HepG2 (cell line): ENCODE measurements around the gene POLR1E. TPM values are rescaled to one million over a fixed set of nuclear protein-coding genes. Genes with fewer than 3 reads are reported as not detected.

Experiments
- CREB1 ChIP-seq, 2 experiments: fragments of 450-650 bp in 1 of 2; IDR thresholded peaks; 2 replicates each; pipeline ENCODE4 v1.6.1; 2016 to 2017; ENCODE audit warnings: control low read depth in 1 of 2, mild to moderate bottlenecking in 1 of 2, missing compliant biosample characterization in 1 of 2, missing genetic modification characterization in 1 of 2
- GABPB1 ChIP-seq: IDR thresholded peaks from 2 replicates; pipeline ENCODE4 v1.6.1; 2016; ENCODE audit warnings: mild to moderate bottlenecking, missing genetic modification reagents, moderate library complexity, missing compliant biosample characterization
- HDAC2 ChIP-seq: sonication (generic); formaldehyde crosslinking; IDR thresholded peaks from 2 replicates; pipeline ENCODE4 v1.4.0; 2020; ENCODE audit warnings: missing genetic modification reagents
- HNF1B ChIP-seq: sonication (generic); formaldehyde crosslinking; IDR thresholded peaks from 2 replicates; pipeline ENCODE4 v1.5.1; 2020; ENCODE audit warnings: mild to moderate bottlenecking, moderate library complexity, missing genetic modification reagents
- IKZF5 ChIP-seq: IDR thresholded peaks from 2 replicates; pipeline ENCODE4 v1.6.1; 2018; ENCODE audit warnings: missing genetic modification reagents, mild to moderate bottlenecking, missing compliant biosample characterization
- KMT2B ChIP-seq: IDR thresholded peaks from 2 replicates; pipeline ENCODE4 v1.6.1; 2016; ENCODE audit warnings: missing genetic modification reagents, missing compliant biosample characterization
- MAZ ChIP-seq, 2 experiments: sonication (generic) in 1 of 2; formaldehyde crosslinking in 1 of 2; IDR thresholded peaks; 2 replicates each; pipeline versions ENCODE4 v1.5.0 to v1.6.1; 2012 to 2020; ENCODE audit warnings: low read depth in 2 of 2, mild to moderate bottlenecking in 2 of 2, borderline replicate concordance in 1 of 2, improper control_type of control experiment in 1 of 2, low read length in 1 of 2, missing genetic modification reagents in 1 of 2, moderate library complexity in 1 of 2
- MNT ChIP-seq: fragments of 450-650 bp; IDR thresholded peaks from 2 replicates; pipeline ENCODE4 v1.6.1; 2016
- NCOA1 ChIP-seq: sonication (generic); formaldehyde crosslinking; IDR thresholded peaks from 2 replicates; pipeline ENCODE4 v1.9.0; 2021; ENCODE audit warnings: missing genetic modification reagents
- NR2C2 ChIP-seq: sonication (generic); formaldehyde crosslinking; IDR thresholded peaks from 2 replicates; pipeline ENCODE4 v1.4.0; 2020; ENCODE audit warnings: missing genetic modification reagents, mild to moderate bottlenecking, moderate library complexity, borderline replicate concordance
- PAWR ChIP-seq: sonication (generic); formaldehyde crosslinking; IDR thresholded peaks from 2 replicates; pipeline ENCODE4 v1.4.0; 2020; ENCODE audit warnings: missing genetic modification reagents, mild to moderate bottlenecking, borderline replicate concordance
- PHF5A ChIP-seq: IDR thresholded peaks from one replicate; pipeline ENCODE4 v1.6.1; 2018; ENCODE audit warnings: low read depth, missing genetic modification reagents; ENCODE audit not compliant: unreplicated experiment
- POLR2A ChIP-seq, 2 experiments: IDR thresholded peaks; 2 replicates each; pipeline ENCODE4 v1.6.1; 2011; ENCODE audit warnings: low read depth in 2 of 2, low read length in 2 of 2, mild to moderate bottlenecking in 1 of 2, moderate library complexity in 1 of 2; ENCODE audit not compliant: insufficient read depth in 1 of 2
- PPARG ChIP-seq: conservative IDR thresholded peaks from 2 replicates; pipeline ENCODE4 v1.6.1; 2016; ENCODE audit warnings: missing biosample characterization, missing genetic modification reagents
- SAP130 ChIP-seq: IDR thresholded peaks from 2 replicates; pipeline ENCODE4 v1.6.1; 2016; ENCODE audit warnings: low read depth
- SIN3A ChIP-seq: IDR thresholded peaks from 2 replicates; pipeline ENCODE4 v1.6.1; 2011; ENCODE audit warnings: low read depth, mild to moderate bottlenecking, control low read depth, low read length, borderline replicate concordance
- SRF ChIP-seq: IDR thresholded peaks from 2 replicates; pipeline ENCODE4 v1.6.1; 2011; ENCODE audit warnings: mild to moderate bottlenecking, low read depth, low read length, moderate library complexity
- TBX3 ChIP-seq: fragments of 450-650 bp; IDR thresholded peaks from 2 replicates; pipeline ENCODE4 v1.6.1; 2017; ENCODE audit warnings: antibody characterized with exemption, mild to moderate bottlenecking, inconsistent platforms, borderline replicate concordance
- TMF1 ChIP-seq: sonication (generic); formaldehyde crosslinking; IDR thresholded peaks from 2 replicates; pipeline ENCODE4 v1.8.1; 2022; ENCODE audit warnings: low read depth, missing genetic modification reagents
- ZNF547 ChIP-seq: sonication (generic); formaldehyde crosslinking; IDR thresholded peaks from 2 replicates; pipeline ENCODE4 v1.5.1; 2020; ENCODE audit warnings: mild to moderate bottlenecking, missing genetic modification reagents
- ZNF605 ChIP-seq: sonication (generic); formaldehyde crosslinking; IDR thresholded peaks from 2 replicates; pipeline ENCODE4 v1.8.0; 2022; ENCODE audit warnings: mild to moderate bottlenecking, missing genetic modification reagents
- polyA plus RNA-seq, 8 experiments: library from polyadenylated mRNA; depleted of rRNA in 3 of 8; stranded (reverse) in 7 of 8; unstranded in 1 of 8; fragments of >200 nt; fragmentation: Illumina TruSeq in 4 of 8; extraction: Trizol in 4 of 8; gene quantifications; 2 replicates each; pipeline versions ENCODE4 v1.2.1 to v1.2.3, GENCODE V29; 2011 to 2016; ENCODE audit warnings: low read depth in 4 of 8, missing spikeins in 1 of 8, mixed read lengths in 1 of 8; ENCODE audit not compliant: insufficient read depth in 1 of 8
- total RNA-seq, 5 experiments: library from RNA; depleted of rRNA; stranded (reverse); fragments of >200 nt; fragmentation: Illumina TruSeq; extraction: Trizol; gene quantifications; 2 replicates each; pipeline ENCODE4 v1.2.3, GENCODE V29; 2016; ENCODE audit warnings: low read depth in 1 of 5

Gene POLR1E
- total and polyA plus RNA-seq, 2 of the 13 experiments (the other 11 are each of a cell fraction or from before 2014, with no cell fraction given), result 23.0 to 37.8 TPM

DNA sequence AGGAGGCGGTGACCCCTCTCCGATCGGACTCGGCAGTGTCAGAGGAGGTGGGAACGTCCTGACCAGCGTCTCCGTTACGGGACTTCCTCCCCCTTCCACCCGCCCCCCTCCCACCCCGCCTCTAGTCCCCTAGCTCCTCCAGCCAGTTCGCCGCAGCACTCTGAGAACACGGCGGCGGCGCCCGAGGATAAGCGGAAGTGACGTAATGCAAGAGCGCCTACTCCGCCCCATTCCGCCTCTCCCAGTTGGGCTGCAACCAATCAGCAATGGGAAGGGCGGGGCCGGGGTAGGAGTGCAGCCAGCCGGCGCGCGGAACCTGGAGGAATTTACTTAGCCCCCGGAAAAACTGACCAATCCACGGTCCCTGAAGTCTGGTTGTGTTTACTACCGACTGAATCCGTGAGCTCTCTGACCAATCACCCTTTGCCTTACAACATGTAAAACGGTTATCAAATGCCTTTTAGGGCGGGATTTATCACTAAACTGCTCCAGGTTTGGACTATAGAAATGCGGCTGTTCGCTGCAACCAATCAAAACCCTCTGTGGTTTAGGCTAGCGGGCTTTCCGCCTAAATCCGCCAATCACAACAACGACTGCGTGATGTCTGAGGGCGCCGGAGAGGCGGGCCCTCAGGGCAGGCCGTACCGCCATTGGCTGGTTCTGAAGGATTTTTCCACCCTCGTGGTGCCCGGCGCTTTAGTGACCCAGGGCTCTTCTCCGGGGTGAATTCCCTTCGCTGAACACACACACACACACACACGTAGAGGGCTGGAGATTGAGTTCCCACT, 20.3 kb upstream of the POLR1E start, which contains the start of gene ZBTB5 (continued):
- TF ChIP-seq MAZ (IDR thresholded peaks at IDR 0.05; ENCODE audit: borderline replicate concordance, low read depth, low read length) (0 out of 2 replicates have a peak, but pooled peaks have one; percentile 16), MAZ (CRISPR knock-in tag; IDR thresholded peaks at IDR 0.05; ENCODE audit: low read depth) (no peak), HNF1B (CRISPR knock-in tag) (peak; percentile 56; the same call in 1 of the 2 replicates), ZNF547 (CRISPR knock-in tag) (peak; percentile 39; the same call in 1 of the 2 replicates), NCOA1 (CRISPR knock-in tag) (no peak), POLR2A (IDR thresholded peaks at IDR 0.05; ENCODE audit: insufficient read depth in 1 of 2, low read depth in 2 of 2, low read length in 2 of 2) (peak; percentile 76 to 84), TBX3 (no peak; the same call in 1 of the 2 replicates), GABPB1 (CRISPR knock-in tag) (peak; percentile 94), PHF5A (CRISPR knock-in tag) (no peak), NR2C2 (CRISPR knock-in tag) (peak; percentile 22; the same call in 1 of the 2 replicates), ZNF605 (CRISPR knock-in tag) (no peak), PPARG (CRISPR knock-in tag) (no peak), MNT (peak; percentile 9; the same call in 1 of the 2 replicates), CREB1 (IDR thresholded peaks at IDR 0.05) (peak; percentile 95), CREB1 (CRISPR knock-in tag; IDR thresholded peaks at IDR 0.05) (peak; percentile 94), PAWR (CRISPR knock-in tag) (no peak), SAP130 (CRISPR knock-in tag) (peak; percentile 76), IKZF5 (0 out of 2 replicates have a peak, but pooled peaks have one; percentile 11), SRF (peak; percentile 93), KMT2B (CRISPR knock-in tag) (peak; percentile 58; the same call in 1 of the 2 replicates), SIN3A (peak; percentile 87; the same call in 1 of the 2 replicates), HDAC2 (no peak), TMF1 (CRISPR knock-in tag) (0 out of 2 replicates have a peak, but pooled peaks have one; percentile 10)
